B cell (primary cell): ENCODE measurements around the gene ARL4C. TPM values are rescaled to one million over a fixed set of nuclear protein-coding genes. Genes with fewer than 3 reads are reported as not detected.

Source experiments
- ATAC-seq: fragments of 200-7000 bp; cut with Tn5 transposase; one replicate; pipeline ENCODE4 v1.10.0; 2021; ENCODE audit warnings: low read depth, mild to moderate bottlenecking, moderate number of reproducible peaks, moderate library complexity
- CTCF ChIA-PET: fragments of 350-600 bp; sonication (Branson Sonifier 250); formaldehyde crosslinking; loops from one replicate; lab custom pipeline; 2021; ENCODE audit warnings: antibody characterized with exemption, inconsistent platforms; lab: Charles Lee
- POLR2A ChIA-PET: fragments of 350-600 bp; sonication (Branson Sonifier 250); formaldehyde crosslinking; loops from one replicate; lab custom pipeline; 2021; ENCODE audit warnings: antibody characterized with exemption; lab: Charles Lee
- DNase-seq: peaks from one replicate; pipeline ENCODE4 v3.0.0; 2013
- H2AFZ ChIP-seq: 2 replicates; pipeline ENCODE4 v1.6.1; 2012; ENCODE audit warnings: mild to moderate bottlenecking, low read depth, low read length; ENCODE audit not compliant: insufficient read depth, poor library complexity, severe bottlenecking
- H3K27ac ChIP-seq, 2 donors: 1 replicate in 1 of 2; 2 replicates in 1 of 2; pipeline ENCODE4 v1.5.1; 2012 to 2013; ENCODE audit warnings: low read length in 2 of 2, mild to moderate bottlenecking in 2 of 2, moderate library complexity in 1 of 2
- H3K27me3 ChIP-seq, 4 experiments: fragments of 200-600 bp in 1 of 4; sonication (generic) in 1 of 4; replicated peaks in 1 of 4; 1 replicate in 2 of 4; 2 replicates in 2 of 4; pipeline versions ENCODE4 v1.6.1 to v1.7.0; 2013 to 2016; ENCODE audit warnings: low read length in 3 of 4, mild to moderate bottlenecking in 2 of 4, mixed read lengths in 1 of 4, moderate library complexity in 1 of 4; ENCODE audit not compliant: insufficient read depth in 4 of 4, control insufficient read depth in 3 of 4; ENCODE audit errors: control extremely low read depth in 1 of 4
- H3K36me3 ChIP-seq, 2 experiments: replicated peaks in 1 of 2; 1 replicate in 1 of 2; 2 replicates in 1 of 2; pipeline versions ENCODE4 v1.6.1 to v1.7.1; 2013; ENCODE audit warnings: low read length in 1 of 2; ENCODE audit not compliant: insufficient read depth in 2 of 2, control insufficient read depth in 1 of 2; ENCODE audit errors: control extremely low read depth in 1 of 2, extremely low read depth in 1 of 2
- H3K4me1 ChIP-seq, 2 donors: fragments of 200-600 bp in 1 of 2; sonication (generic) in 1 of 2; 1 replicate in 1 of 2; 2 replicates in 1 of 2; pipeline versions ENCODE4 v1.5.1 to v1.6.1; 2013 to 2017; ENCODE audit warnings: low read length in 2 of 2; ENCODE audit not compliant: control insufficient read depth in 2 of 2, insufficient read depth in 2 of 2
- H3K4me2 ChIP-seq: replicated peaks from 2 replicates; pipeline ENCODE3; 2012; ENCODE audit warnings: mild to moderate bottlenecking, low read depth, low read length; ENCODE audit not compliant: poor library complexity, severe bottlenecking
- H3K4me3 ChIP-seq, 5 experiments: fragments of 200-600 bp in 1 of 5; sonication (generic) in 1 of 5; 1 replicate in 3 of 5; 2 replicates in 2 of 5; pipeline versions ENCODE4 v1.5.1 to v1.7.0; 2011 to 2016; ENCODE audit warnings: low read length in 4 of 5, mild to moderate bottlenecking in 4 of 5, low read depth in 2 of 5, control low read depth in 1 of 5, moderate library complexity in 1 of 5; ENCODE audit not compliant: insufficient read depth in 1 of 5; ENCODE audit errors: control extremely low read depth in 1 of 5, extremely low read depth in 1 of 5
- H3K79me2 ChIP-seq: fragments of 200-600 bp; sonication (generic); one replicate; pipeline ENCODE4 v1.6.0; 2016; ENCODE audit warnings: low read length; ENCODE audit not compliant: control insufficient read depth, insufficient read depth
- H3K9ac ChIP-seq: fragments of 200-600 bp; sonication (generic); 2 replicates; pipeline ENCODE4 v1.6.1; 2017; ENCODE audit warnings: mild to moderate bottlenecking, low read length, moderate library complexity
- H3K9me3 ChIP-seq, 3 donors: one replicate each; pipeline versions ENCODE4 v1.6.1 to v1.7.1; 2013; ENCODE audit warnings: low read length in 2 of 3; ENCODE audit not compliant: control insufficient read depth in 2 of 3, insufficient read depth in 1 of 3; ENCODE audit errors: control extremely low read depth in 1 of 3
- H4K20me1 ChIP-seq: 2 replicates; pipeline ENCODE4 v1.6.0; 2012; ENCODE audit warnings: mild to moderate bottlenecking, low read length; ENCODE audit not compliant: insufficient read depth, control insufficient read depth, poor library complexity, severe bottlenecking
- H3K27ac Mint-ChIP-seq: one replicate; pipeline ENCODE4 v1.8.0; 2021; ENCODE audit warnings: mixed read lengths
- H3K27me3 Mint-ChIP-seq: one replicate; pipeline ENCODE4 v1.8.0; 2021; ENCODE audit warnings: mixed read lengths
- H3K4me1 Mint-ChIP-seq: one replicate; pipeline ENCODE4 v1.8.0; 2021; ENCODE audit warnings: mixed read lengths
- H3K4me3 Mint-ChIP-seq: one replicate; pipeline ENCODE4 v1.8.0; 2021; ENCODE audit warnings: mixed read lengths
- H3K9me3 Mint-ChIP-seq: one replicate; pipeline ENCODE4 v1.8.0; 2022; ENCODE audit warnings: mixed read lengths; ENCODE audit not compliant: insufficient read depth
- EZH2 ChIP-seq: IDR thresholded peaks from 2 replicates; pipeline ENCODE4 v1.6.1; 2012; ENCODE audit warnings: borderline replicate concordance, low read depth, mild to moderate bottlenecking, moderate library complexity, low read length; ENCODE audit not compliant: insufficient read depth, poor library complexity, severe bottlenecking
- WGBS: methylation state at CpG from one replicate; pipeline ENCODE4 v1.1.5; 2013; ENCODE audit warnings: missing lambda C conversion rate; ENCODE audit not compliant: insufficient coverage; 5-methylcytosine and 5-hydroxymethylcytosine counted together
- intact Hi-C: fragments of 100-400 bp; cut with micrococcal nuclease; formaldehyde crosslinking; loops from one replicate; pipeline ENCODE4 v1.10.0; 2022
- polyA plus RNA-seq: library from polyadenylated mRNA; depleted of rRNA; stranded (reverse); fragments of >200 nt; gene quantifications from 2 replicates; pipeline ENCODE4 v1.2.3, GENCODE V29; 2012
- total RNA-seq, 2 donors: library from RNA; stranded (reverse); fragments of 120-200 nt in 1 of 2; gene quantifications; 1 replicate in 1 of 2; 2 replicates in 1 of 2; pipeline versions ENCODE4 v1.2.3 to v1.2.4, GENCODE V29; 2013 to 2022
- TF ChIP-seq, protein P1 (sequence below): fragments of 200-600 bp; IDR thresholded peaks from one replicate; pipeline ENCODE4 v1.8.0; 2022; ENCODE audit warnings: antibody characterized with exemption, mild to moderate bottlenecking

The ARL4C gene
- total and polyA plus RNA-seq, 2 donors (not counting 1 experiment from before 2014, with no cell fraction given): 20.2 to 22.5 TPM

DNA sequence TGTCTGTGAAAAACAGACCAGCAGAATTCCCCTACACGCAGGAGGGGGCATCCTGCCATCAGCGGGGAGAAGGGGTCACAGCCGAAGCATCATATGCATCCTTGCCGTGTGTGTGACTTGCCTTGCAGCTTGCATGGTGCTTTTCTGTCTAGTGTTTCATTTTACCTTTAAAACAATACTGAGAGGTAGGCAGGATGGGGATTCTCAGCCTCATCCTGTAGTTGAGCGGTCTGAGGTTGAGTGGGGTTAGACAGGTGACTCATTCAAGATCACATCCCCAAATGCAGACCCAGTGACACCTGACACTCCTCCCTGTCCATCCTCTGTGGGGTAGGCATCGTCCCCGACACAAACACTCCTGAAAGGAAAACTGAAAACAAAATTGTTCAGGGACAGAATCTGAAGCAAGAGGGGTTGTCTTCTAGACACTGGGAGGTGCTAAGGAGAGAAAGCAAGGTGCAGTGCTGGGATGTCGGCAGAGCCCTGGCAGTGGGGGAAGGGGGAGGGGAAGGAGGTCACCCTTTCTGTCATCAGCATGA is 7.9 kb downstream of the ARL4C start:
- H3K9me3 Mint-ChIP-seq: no peaks in the 10 kb centered on the region
- H3K27me3 Mint-ChIP-seq: no peaks in the 10 kb centered on the region
- H3K79me2 ChIP-seq: peaks cover 58% of the 10 kb centered on the region
- H2AFZ ChIP-seq: no peak overlapping the region
- peaks cover 78 to 85% of the 10 kb centered on the region in 2 donors for H3K4me1 ChIP-seq
- H3K27ac Mint-ChIP-seq: peak overlapping the region; percentile 72
- H4K20me1 ChIP-seq: peaks cover 59% of the 10 kb centered on the region
- DNase-seq: peak; percentile 55
- no peaks in the 10 kb centered on the region for H3K9me3 ChIP-seq
- TF ChIP-seq, protein P1, sequence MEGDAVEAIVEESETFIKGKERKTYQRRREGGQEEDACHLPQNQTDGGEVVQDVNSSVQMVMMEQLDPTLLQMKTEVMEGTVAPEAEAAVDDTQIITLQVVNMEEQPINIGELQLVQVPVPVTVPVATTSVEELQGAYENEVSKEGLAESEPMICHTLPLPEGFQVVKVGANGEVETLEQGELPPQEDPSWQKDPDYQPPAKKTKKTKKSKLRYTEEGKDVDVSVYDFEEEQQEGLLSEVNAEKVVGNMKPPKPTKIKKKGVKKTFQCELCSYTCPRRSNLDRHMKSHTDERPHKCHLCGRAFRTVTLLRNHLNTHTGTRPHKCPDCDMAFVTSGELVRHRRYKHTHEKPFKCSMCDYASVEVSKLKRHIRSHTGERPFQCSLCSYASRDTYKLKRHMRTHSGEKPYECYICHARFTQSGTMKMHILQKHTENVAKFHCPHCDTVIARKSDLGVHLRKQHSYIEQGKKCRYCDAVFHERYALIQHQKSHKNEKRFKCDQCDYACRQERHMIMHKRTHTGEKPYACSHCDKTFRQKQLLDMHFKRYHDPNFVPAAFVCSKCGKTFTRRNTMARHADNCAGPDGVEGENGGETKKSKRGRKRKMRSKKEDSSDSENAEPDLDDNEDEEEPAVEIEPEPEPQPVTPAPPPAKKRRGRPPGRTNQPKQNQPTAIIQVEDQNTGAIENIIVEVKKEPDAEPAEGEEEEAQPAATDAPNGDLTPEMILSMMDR: no peak
- TF ChIP-seq EZH2: no peak
- ChIA-PET CTCF (interaction anchor here (2.4 kb wide), 1 partner anchor 353 kb away, joined by 6 read pairs; no protein-coding TSS in a partner anchor), POLR2A (no interaction called here)
- peak overlapping the region; percentile 39 for H3K4me2 ChIP-seq
- H3K27me3 ChIP-seq: peaks cover 0 to 4% (median 0%) of the 10 kb centered on the region in 4 experiments
- H3K9ac ChIP-seq: no peak overlapping the region
- peak; percentile 64 for ATAC-seq
- H3K36me3 ChIP-seq: peaks cover 0 to 15% of the 10 kb centered on the region in 2 experiments
- peaks cover 75% of the 10 kb centered on the region for H3K4me1 Mint-ChIP-seq
- no peak overlapping the region for H3K4me3 ChIP-seq
- peak overlapping the region in 1 of 2 donors; percentile 26 for H3K27ac ChIP-seq
- H3K4me3 Mint-ChIP-seq: peak overlapping the region; percentile 49
- WGBS: 71% methylated on average over 4 of the region's 8 CpGs
- intact Hi-C loops: no loop called here

DNA sequence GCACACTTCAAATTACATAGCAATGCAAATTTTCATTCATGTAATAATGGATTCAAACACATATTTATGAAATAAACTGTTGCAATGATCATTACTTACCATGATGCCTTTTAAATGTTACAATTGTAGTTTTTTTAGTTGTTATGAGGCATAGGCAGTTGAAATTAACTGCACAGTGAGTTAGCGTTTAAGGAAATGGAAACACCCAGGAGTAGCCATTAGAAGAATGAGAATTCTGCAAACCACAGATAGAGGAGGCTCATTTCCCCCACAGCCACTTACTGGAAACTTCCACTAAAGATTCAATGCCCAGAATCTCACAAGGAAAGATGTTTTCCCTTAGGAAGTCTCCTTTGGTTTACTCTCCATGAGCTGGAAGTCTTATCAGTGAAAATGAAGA is 8.4 kb downstream of the ARL4C start:
- intact Hi-C loops: no loop called here
- TF ChIP-seq EZH2: no peak
- TF ChIP-seq, protein P1: no peak
- H3K9ac ChIP-seq: no peak overlapping the region
- peak overlapping the region; percentile 39 for H3K4me2 ChIP-seq
- H2AFZ ChIP-seq: no peak overlapping the region
- DNase-seq (no peak), ATAC-seq (no peak)
- Mint-ChIP-seq H3K4me1 (peaks cover 75% of the 10 kb centered on the region), H3K9me3 (no peaks in the 10 kb centered on the region), H3K4me3 (peak overlapping the region; percentile 49), H3K27ac (no peak overlapping the region), H3K27me3 (no peaks in the 10 kb centered on the region)
- peaks cover 59% of the 10 kb centered on the region for H4K20me1 ChIP-seq
- H3K27ac ChIP-seq: peak overlapping the region in 1 of 2 donors; percentile 5
- peaks cover 79 to 85% of the 10 kb centered on the region in 2 donors for H3K4me1 ChIP-seq
- H3K27me3 ChIP-seq: peaks cover 0 to 4% (median 0%) of the 10 kb centered on the region in 4 experiments
- no peaks in the 10 kb centered on the region for H3K9me3 ChIP-seq
- CTCF ChIA-PET: no interaction called here
- POLR2A ChIA-PET: no interaction called here
- no peak overlapping the region for H3K4me3 ChIP-seq
- no CpG with 5 or more reads among the region's 1 CpG for WGBS
- peaks cover 53% of the 10 kb centered on the region for H3K79me2 ChIP-seq
- H3K36me3 ChIP-seq: peaks cover 0 to 15% of the 10 kb centered on the region in 2 experiments
